HG02759 (cell line): ENCODE measurements around the gene CUEDC1.

Experiments used
- ATAC-seq: cut with Tn5 transposase; IDR thresholded peaks from one replicate; pipeline ENCODE4 v1.9.1; 2021; ENCODE audit warnings: mild to moderate bottlenecking, moderate library complexity; ENCODE audit not compliant: unreplicated experiment

CUEDC1 gene

DNA sequence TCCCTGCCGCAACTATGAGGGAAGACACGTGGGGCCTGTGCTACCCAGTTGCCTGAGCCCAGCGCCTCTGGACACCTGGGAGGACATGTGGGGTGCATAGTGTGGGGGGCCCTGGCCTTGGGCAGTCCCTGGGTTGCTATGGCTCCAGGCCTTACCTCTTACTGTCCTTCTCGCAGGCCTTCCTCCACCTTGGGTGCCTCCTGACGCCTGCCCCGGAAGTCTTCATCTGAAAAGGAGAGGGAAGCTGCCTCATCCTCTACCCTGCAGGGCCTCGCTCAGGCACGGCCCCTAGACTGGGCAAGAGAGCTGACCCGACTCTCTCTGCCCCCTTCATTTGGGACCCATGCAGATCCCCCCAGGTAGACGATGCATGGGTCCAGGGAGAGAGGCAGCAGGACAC lies 88.9 kb downstream of the CUEDC1 start:
- no peak for ATAC-seq

DNA sequence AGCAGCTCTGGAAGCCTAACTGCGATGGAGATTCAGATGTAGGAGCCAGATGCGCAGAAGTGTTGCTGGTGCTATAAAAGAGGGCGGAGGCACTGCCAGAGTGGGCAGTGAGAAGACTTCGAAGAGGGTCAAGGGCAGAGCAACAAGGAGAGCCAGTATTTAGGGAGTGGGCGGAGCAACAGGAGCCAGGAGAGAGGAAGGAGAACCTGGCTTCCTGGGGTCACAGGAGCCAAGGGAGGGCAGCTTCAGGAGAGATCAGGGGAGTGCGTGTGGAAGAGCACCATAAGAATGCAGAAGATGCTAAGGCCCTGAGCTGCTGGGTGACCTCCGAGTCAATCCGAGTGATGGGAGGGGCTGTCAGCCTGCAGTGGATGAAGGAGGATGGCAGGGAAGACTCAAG lies 90.9 kb downstream of the CUEDC1 start:
- no peak for ATAC-seq

DNA sequence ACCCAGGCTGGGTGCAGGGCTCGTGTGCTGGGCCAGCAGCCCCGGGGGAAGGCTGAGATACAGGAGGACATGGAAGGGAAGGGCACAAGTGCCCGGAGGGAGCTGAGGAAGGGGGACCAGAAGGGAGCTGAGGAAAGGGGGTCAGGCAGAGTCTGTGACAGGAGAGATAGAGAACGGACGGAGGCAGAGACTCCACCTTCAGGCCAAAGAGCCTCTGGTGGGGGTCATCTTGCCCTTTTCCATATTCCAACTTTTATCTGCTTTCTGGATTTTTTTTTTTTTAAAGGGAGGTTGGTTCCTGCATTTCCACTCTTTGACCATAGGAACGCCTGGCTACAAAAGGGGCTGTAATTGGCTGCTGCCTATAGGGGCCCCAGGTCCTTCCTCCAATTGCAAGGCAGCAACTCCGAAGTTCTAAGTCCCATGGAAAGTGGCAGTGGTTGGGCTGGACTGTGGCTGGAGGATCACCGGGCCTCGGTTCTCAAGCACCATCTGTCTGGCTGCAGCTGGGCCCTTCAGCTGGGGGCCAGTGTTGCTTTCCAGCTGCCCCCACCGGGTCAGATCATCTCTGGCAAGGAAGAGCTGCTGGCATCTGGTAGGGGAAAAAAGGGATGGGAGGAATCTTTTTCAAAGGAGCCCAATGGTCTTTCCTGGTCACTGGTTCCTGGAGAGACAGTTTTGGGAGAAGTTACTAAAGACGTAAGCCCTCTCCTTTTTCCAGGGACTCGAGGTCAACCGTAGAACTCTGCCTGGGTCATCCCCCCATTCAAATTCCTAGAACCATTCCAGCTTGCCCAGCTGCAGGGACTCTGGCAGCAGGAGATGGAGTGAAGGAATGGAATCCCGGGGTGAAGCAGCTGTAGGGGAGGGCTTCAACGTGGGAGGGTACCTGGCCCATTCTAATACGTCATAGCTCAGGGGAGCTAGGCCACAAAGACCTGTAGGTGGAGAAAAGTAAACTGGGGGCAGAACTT lies 92.2 kb downstream of the CUEDC1 start:
- ATAC-seq, result no peak

DNA sequence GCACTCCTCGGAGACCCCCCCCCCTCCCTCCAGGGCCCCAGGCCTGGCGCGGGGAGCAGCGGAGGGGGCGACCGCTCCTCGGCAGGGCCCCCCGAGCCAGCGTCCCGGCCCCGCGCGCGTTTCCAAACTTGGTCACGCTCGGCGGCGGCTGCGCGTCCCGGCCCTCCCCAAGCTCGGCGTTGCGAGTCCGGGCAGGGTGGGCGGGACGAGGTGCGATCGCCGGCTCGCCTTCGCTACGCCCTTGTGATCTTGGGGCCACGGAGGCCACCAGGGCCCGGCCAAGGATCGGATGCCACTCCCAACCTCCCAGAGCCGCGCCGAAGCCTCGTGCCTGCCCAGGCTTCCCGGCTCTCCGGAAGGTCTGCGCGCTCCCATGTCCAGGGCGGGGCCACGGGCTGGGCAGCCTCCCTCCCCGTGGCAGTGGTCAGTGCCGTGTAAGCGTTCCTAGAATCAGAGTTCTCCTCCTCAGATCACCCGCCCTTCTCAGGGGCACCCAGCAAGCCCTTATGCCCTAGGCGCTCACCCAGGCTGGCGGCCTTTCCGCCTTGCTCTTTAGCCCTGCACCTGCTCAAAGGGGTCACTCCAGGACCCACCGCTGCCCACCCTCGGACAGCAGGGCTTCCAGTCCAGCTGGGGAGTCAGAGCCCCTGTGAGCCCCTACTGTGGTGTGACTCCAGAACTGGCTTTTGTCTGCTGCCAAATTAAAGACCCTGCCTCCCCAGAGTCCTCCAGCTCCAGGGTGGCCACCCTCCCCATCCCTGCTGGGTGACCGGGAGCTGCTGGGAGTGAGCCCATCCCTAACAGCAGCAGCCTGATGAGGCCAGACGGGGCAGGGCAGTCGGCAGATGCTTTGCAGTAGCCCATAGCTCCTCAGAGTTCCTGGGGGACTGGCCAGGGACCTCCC lies 93.2 kb downstream of the CUEDC1 start:
- no peak for ATAC-seq

DNA sequence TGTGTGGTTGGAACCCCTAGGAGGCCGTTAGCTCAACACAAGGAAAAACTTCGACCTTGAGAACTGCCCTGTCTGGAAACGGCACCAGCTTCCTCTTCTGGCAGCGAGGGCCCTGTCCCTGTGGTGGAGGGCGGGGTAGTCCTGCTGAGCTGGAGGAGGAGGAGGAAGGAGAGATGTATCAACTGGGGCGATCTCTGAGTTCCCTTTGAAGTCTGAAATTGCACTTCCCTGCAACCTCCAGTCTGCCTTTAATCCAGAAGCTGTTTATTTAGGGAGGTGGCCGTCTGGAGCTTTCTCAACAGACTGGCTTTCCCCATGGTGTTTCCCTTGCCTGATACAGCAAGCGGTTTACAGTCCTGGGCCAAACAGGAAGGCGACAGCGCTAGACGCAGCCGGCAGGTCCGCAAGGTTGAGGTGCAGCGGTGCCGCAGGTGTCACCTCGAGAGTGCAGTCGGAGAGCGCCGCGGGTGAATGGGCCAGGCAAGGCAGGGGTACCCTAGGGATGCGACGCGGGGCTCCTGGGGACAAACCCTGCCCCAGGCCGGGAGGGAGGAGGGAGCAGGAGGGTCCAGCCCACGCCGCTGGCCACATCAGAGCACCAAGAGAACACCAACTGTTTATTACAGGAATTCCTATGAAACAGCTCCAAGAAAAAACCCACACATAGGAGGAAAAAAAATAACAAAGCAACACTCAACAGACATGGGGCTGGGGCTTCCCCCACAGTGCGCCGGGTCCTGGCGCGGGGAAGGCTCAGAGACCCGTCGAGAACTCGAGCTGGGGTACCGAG lies 94.0 kb downstream of the CUEDC1 start:
- no peak for ATAC-seq

DNA sequence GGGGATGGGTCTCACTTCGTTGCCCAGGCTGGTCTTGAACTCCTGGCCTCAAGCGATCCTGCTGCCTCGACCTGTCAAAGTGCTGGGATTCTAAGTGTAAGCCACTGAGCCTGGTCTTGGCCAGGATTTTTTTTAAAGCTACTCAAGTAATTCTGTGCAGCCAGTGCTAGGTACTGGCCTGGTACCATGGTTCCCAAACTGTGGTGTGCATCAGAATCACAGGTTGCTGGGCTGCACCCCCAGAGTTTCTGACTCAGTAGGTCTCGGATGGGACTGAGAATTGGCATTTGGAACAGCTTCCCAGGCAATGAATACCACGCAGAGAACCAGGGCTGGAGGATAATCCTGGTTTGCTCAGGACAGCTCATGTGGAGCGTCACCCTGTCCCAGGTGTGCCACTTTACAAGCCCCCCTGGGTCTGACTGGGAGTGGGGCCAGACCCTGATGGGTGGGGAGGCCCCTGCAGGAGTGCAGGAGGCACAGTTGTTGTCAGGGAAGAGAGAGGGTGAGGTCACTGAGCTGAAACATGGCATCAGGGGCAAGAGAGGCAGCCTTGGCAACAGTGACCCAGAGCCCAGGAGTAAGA lies 94.7 kb downstream of the CUEDC1 start:
- ATAC-seq, result no peak

DNA sequence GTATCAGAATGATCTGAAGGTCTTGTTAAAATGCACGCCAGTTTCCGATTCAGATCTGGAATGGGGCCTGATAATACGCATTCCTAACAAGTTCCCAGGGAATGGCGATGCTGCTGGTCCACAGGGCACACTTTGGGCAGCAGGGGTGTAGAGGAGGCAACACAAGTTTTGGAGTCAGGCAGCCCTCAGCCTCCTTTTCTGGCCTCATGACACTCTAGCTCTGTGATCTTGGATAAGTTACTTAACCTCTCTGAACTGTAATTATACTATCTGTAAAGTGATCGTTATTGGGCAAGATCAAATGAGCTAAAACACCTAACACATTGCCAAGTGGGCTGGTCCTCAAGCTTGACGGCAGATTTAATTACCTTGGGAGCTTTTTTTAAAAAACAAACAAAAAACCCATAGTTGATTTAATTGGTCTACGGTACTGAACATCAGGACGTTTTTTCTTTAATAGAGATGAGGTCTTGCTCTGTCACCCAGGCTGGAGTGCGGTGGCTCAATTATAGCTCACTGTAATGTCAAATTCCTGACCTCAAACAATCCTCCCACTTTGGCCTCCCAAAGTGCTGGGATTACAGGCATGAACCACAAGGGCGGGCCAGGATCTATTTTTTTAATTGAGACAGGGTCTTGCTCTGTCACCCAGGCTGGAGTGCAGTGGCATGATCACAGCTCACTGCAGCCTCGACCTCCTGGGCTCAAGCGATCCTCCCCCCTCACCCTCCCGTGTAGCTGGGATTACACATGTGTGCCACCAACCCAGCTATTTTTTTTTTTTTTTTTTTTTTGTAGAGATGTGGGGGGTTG lies 95.4 kb downstream of the CUEDC1 start:
- ATAC-seq, result no peak

DNA sequence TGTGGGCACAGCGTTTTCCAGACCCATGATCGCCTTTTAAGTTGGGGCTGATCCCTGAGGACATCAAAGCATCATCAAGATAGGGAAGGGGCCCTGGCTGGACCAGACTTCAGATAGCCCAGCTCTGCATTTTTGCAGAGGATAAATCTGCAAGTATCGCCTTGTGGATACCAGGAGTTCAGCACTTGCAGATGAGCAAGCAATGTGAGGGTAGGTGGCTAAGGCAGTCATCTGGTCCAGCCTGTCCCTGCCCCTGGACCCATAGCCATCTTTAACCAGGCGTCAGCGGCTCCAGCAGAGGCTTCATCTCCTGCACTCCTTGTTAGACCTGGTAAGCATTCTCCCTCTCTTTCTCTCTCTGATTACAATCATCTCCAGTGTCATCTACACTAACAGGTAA lies 96.4 kb downstream of the CUEDC1 start:
- ATAC-seq, result no peak

DNA sequence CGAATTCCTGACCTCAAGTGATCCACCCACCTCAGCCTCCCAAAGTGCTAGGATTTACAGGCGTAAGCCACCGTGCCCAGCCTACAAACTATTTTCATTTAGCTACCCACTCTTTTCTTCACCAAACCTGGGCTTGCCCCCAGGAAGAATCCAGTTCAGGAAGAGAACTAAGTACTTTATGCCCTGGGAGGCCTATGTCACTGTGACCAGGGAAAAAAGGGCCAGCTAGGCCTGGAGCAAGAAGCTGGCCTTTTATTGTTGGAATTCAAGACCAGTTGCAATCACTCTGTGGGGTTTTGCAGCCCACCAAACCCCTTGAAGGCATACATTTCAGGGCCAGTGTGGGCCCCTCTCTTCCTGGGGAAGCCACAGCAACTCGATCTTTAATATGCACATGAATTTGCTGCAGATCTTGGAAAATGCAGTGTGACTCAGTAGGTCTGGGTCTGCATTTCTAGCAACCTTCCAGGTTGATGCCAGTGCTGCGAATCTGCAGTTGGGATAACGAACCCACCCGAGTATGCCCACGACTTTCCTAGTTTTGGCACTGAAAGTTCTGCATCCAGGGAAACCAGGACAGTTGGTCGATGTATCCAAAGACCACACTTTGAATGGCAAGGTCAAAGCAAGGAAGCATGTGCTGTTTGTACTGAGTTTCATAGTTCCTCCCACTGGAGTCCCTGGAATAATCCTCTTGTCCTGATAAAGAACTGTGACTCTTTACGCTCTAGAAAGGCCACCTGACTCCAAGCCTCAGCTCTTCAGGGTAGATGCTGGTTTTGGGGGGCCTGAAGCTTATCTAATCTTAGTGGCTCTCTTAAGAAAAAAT lies 98.2 kb downstream of the CUEDC1 start:
- ATAC-seq, result no peak

DNA sequence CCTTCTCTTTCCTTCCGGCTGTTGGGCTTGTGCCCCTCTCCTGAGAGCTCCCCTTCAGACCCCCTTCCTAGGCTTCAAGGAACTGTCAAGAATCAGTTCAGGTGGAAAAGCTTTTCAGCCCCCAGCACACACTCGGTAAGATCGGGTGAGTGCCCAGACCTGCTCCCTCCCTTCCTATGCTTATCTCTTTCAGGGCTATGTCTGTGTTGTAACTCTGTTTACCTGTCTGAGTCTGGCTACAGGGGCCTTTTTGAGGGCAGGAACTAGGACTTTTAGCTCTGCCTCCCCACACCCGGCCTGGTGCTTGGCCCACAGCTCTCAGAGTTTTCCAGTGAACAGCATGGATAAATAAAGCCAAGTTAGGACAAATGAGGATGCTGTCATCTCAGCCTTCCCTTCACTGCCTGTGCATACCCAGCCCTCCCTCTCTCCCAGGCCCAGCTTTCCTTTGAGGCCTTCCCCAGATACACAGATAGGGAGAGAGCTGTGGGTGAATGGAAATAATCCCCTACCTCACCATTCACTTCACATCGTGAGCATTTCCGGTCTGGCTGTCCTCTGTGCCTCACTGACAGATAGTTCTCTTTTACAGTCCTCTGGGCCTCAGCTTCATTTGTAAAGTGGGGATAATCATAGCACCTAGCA lies 99.7 kb downstream of the CUEDC1 start:
- no peak for ATAC-seq

DNA sequence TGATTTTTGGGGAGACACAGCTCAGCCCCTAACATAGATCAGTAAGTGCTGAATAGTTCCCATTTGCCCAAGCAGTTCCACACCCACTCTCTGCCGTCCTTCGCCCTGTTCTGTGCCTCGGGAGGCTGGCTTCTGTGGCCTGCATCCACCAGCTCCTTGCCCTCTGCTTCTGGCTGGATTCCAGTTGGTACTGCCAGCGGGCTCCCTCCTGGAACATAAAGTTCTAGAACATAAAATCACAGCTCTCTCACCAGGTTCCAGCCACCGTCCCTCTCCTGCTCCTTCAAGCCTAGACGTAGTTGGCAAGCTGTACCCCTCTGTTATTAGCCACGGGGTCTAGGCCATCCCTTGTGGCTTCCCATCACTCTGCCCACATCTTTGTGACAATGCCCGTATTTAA lies 101.5 kb downstream of the CUEDC1 start:
- no peak for ATAC-seq

DNA sequence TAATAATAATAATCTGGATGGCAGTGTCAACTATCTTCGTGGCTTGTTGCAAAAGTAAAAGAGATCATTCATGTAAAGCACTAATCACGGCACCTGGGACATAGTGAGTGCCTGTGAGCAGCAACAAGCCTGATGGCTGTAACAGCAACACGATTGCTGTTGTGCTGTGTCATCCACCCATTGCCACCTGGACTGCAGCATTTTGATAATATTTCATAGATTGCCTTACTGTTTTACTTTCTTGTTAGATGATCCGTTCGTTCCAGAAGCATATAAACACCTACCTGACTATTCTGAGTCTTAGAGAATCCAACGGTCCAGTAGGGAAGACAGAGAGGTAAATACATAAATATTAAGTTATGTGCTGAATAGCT lies 102.3 kb downstream of the CUEDC1 start:
- ATAC-seq, result no peak

DNA sequence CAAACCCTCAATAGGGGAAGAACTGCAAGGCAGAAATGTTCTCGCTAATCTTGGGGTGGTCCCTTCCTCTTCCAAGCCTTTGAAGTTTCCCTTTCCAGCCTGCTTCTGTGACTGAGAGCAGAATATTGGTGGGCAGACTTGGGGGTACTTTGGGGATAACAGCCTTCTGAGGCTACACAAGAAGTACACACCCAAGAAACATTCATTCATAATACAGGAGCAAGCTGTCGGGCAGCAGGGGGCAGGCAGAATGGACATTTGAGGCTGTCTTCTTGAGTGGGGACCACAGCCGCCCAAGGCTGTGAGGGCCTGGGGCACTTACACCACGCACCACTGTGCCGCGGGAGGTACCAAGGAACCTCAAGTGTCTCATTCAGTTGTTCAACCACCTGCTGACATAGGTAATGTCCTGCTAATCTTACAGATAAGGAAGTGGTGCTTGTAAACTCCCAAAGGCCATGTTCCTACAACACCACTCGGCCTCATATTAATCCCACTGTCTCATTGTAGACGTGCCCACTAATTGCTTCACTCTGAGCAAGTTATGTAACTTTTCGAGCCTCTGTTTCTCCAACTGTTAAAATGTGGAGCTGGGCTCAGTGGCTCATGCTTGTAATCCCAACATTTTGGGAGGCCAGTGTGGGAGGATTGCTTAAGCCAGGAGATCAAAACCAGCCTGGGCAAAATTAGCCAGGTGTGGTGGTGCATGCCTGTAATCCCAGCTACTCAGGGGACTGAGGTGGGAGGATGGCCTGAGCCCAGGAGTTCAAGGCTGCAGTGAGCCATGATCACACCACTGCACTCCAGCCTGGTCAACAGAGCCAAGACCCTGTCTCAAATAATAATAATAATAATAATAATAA lies 102.9 kb downstream of the CUEDC1 start:
- ATAC-seq, result no peak

DNA sequence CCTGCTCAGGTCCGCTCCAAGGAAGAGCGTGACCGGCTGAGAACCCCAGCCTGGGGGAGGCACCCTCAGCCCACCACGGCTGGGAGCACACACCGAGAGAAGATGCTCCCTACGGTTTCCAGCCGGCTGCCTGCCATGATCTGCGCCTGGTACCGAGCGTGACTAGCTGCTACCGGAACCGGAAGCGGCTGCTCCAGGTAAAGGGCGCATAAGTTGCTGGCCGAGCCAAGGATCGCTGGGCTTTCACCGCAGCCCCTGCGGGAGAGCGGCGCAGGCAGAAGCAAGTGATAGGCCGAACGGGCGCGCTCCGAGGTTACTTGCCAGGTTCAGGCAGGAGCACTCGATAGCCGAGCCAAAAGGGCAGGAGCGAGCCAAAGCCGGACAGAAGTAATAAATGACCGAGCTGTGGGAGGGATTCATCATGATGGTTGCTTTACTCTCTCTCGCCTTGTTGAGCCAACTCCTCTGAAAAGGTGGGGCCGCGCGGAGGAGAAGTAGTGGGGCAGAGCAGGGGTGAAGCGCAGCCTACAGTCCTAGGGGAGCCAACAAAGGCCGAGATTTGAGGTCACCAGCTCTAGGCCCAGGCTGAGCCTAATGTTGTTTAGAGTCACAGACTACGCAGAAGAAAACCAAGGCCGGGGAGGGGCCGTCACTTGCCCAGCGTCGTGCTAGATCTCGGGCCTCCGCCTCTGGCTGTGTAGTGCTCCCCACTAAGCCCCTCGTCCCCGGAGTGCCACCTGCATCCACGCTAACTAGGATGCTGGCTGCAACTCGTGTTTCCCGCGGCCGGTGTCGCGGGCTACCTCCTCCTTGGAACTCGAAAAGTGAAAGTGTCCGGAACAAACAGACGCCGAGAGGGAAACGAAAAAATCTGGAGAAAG lies 105.1 kb downstream of the CUEDC1 start, which contains the start of gene MRPS23:
TSS of gene MRPS23 (minus strand) at position 171 of the 881 bp plus-strand sequence. CDS start at position 137, 34 bp downstream.
- peak; percentile 92 for ATAC-seq

DNA sequence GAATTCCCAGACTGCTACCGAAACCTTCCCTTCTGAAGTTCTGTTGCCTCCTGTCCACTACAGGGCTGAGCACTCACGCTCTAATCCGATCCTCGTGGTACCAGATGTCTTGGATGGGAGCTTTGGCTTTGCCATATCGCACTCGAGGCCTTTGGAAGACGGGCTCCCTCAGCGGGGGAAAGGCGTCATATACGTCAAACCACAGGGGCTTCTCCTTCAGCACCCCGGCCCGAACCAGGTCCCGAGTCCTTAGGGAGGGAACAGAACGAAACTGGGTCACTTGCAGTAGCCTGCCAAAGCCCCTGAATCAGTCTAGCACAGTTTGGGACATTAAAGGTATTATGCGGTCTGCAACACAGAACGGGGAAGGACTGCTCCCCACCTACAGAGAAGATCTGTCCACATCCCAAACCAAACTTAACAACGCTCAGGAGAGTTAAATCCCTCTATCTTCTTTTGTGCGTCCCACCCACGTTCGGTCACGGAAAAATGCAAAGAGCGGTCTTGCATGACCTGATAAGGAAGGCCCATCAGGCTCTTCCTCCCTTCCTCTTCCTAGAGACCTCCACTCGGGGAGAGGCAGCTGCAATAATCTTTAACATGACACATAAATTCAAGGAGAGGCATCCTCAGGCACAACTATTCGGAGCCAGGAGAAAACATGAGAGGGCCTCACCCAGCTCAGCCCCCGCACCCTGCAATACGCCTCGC lies 105.9 kb downstream of the CUEDC1 start:
- ATAC-seq, result no peak
